GM12878 (cell line): ENCODE data around the gene PITPNC1.
A peak's percentile ranks its signal among the peaks of the same experiment; 100 is the strongest.

Experiments used
- ATF3 ChIP-seq: IDR thresholded peaks from 2 replicates; pipeline ENCODE4 v1.6.1; 2011; ENCODE audit warnings: low read depth, mild to moderate bottlenecking, low read length, moderate library complexity, borderline replicate concordance; ENCODE audit errors: extremely low read depth
- BCL3 ChIP-seq: IDR thresholded peaks from 2 replicates; pipeline ENCODE4 v1.6.1; 2011; ENCODE audit warnings: borderline replicate concordance, low read depth, mild to moderate bottlenecking, moderate library complexity, low read length; ENCODE audit not compliant: insufficient read depth, poor library complexity, severe bottlenecking
- BHLHE40 ChIP-seq, 2 experiments: fragments of 450-650 bp in 1 of 2; IDR thresholded peaks; 2 replicates each; pipeline ENCODE4 v1.6.1; 2011 to 2017; ENCODE audit warnings: low read depth in 2 of 2, borderline replicate concordance in 1 of 2, improper control_type of control experiment in 1 of 2, low read length in 1 of 2, mild to moderate bottlenecking in 1 of 2
- CBX5 ChIP-seq: sonication (generic); IDR thresholded peaks from 2 replicates; pipeline ENCODE4 v1.6.1; 2016; ENCODE audit warnings: low read depth, moderate library complexity, mild to moderate bottlenecking, inconsistent platforms
- CEBPZ ChIP-seq: fragments of 150-350 bp; IDR thresholded peaks from 2 replicates; pipeline ENCODE4 v1.6.1; 2016; ENCODE audit warnings: low read depth, low read length
- CTCF ChIP-seq, 3 experiments: IDR thresholded peaks in 2 of 3; conservative IDR thresholded peaks in 1 of 3; 2 replicates each; pipeline ENCODE4 v1.5.1; 2011; ENCODE audit warnings: low read depth in 3 of 3, low read length in 3 of 3, mild to moderate bottlenecking in 3 of 3, control low read depth in 2 of 3, moderate library complexity in 2 of 3, inconsistent platforms in 1 of 3, mixed read lengths in 1 of 3; ENCODE audit not compliant: control insufficient read depth in 2 of 3, insufficient read depth in 1 of 3; ENCODE audit errors: extremely low read depth in 1 of 3
- EZH2 ChIP-seq: IDR thresholded peaks from 2 replicates; pipeline ENCODE4 v1.6.1; 2012; ENCODE audit warnings: low read depth, mild to moderate bottlenecking, control low read depth, inconsistent platforms, low read length, borderline replicate concordance; ENCODE audit not compliant: control insufficient read depth
- FOXK2 ChIP-seq: fragments of 450-650 bp; IDR thresholded peaks from 2 replicates; pipeline ENCODE4 v1.6.1; 2017; ENCODE audit warnings: mild to moderate bottlenecking, moderate library complexity
- MYC ChIP-seq: IDR thresholded peaks from 2 replicates; pipeline ENCODE4 v1.6.1; 2011; ENCODE audit warnings: mild to moderate bottlenecking, low read length, moderate library complexity, inconsistent platforms; ENCODE audit not compliant: insufficient read depth, insufficient replicate concordance, insufficient read length, severe bottlenecking
- RELA ChIP-seq: fragments of 450-650 bp; IDR thresholded peaks from 2 replicates; pipeline ENCODE4 v1.8.0; 2014; ENCODE audit warnings: borderline replicate concordance; ENCODE audit not compliant: partially characterized antibody
- RFX5 ChIP-seq: IDR thresholded peaks from 2 replicates; pipeline ENCODE4 v1.6.1; 2011; ENCODE audit warnings: low read depth, low read length, improper control_type of control experiment
- TCF12 ChIP-seq: IDR thresholded peaks from 2 replicates; pipeline ENCODE4 v1.6.1; 2011; ENCODE audit warnings: low read depth, mild to moderate bottlenecking, low read length
- ZNF274 ChIP-seq: IDR thresholded peaks from one replicate; pipeline ENCODE4 v1.8.0; 2011; ENCODE audit not compliant: insufficient read length, insufficient read depth
- ZZZ3 ChIP-seq: IDR thresholded peaks from 2 replicates; pipeline ENCODE4 v1.6.1; 2011; ENCODE audit warnings: low read depth; ENCODE audit not compliant: control insufficient read depth, insufficient read length

GRCh38 chr17:67594115-67594880 is 217.2 kb downstream of the PITPNC1 start:
- TF ChIP-seq ZZZ3 (no peak), CBX5 (no peak), ATF3 (no peak), EZH2 (no peak), TCF12 (peak; percentile 75), CTCF (IDR thresholded peaks at IDR 0.05 in 2 of 3, conservative IDR thresholded peaks at IDR 0.05 in 1 of 3; ENCODE audit: control insufficient read depth in 2 of 3, extremely low read depth in 1 of 3, insufficient read depth in 1 of 3, low read depth in 3 of 3, low read length in 3 of 3) (no peak), MYC (no peak), RELA (no peak), BHLHE40 (IDR thresholded peaks at IDR 0.05; ENCODE audit: borderline replicate concordance in 1 of 2, low read depth in 2 of 2, low read length in 1 of 2) (peak; percentile 82), CEBPZ (no peak), FOXK2 (no peak), RFX5 (no peak), ZNF274 (no peak), BCL3 (peak; percentile 98)
